SU-DHL-6 (cell line): ENCODE results near the gene PAK1IP1.

Experiments used
- EZH2phosphoT487 ChIP-seq: fragments of 200-600 bp; sonication (generic), shearing (Covaris generic); conservative IDR thresholded peaks from 2 replicates; pipeline ENCODE4 v1.6.1; 2018; ENCODE audit warnings: mild to moderate bottlenecking, antibody characterized with exemption, low read length, moderate library complexity, mixed read lengths
- TF ChIP-seq, protein P1 (sequence below): fragments of 200-600 bp; sonication (generic); IDR thresholded peaks from one replicate; pipeline ENCODE4 v1.5.1; 2017; ENCODE audit warnings: antibody characterized with exemption, mild to moderate bottlenecking, low read length, moderate library complexity; ENCODE audit not compliant: insufficient read depth, poor library complexity, severe bottlenecking

DNA sequence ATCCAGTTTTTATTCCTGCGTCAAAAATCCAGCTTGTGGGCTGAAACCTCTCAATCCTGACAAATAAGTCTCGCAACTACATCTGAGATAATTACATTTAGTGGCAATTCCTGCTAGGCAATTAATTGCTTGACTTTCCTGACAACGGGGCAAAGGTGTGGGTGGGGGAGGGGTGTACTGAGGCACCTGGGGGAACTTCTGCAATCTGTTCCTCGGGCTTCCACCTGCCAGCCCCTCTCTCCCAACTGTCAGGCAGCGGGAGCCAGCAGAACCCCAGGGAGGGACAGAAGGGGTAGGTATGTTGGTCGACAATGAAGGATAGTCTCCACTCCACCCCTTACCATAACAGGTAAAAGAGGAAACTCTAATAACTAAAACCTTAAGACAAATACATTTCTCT, 7.2 kb upstream of the PAK1IP1 start:
- TF ChIP-seq, protein P1, sequence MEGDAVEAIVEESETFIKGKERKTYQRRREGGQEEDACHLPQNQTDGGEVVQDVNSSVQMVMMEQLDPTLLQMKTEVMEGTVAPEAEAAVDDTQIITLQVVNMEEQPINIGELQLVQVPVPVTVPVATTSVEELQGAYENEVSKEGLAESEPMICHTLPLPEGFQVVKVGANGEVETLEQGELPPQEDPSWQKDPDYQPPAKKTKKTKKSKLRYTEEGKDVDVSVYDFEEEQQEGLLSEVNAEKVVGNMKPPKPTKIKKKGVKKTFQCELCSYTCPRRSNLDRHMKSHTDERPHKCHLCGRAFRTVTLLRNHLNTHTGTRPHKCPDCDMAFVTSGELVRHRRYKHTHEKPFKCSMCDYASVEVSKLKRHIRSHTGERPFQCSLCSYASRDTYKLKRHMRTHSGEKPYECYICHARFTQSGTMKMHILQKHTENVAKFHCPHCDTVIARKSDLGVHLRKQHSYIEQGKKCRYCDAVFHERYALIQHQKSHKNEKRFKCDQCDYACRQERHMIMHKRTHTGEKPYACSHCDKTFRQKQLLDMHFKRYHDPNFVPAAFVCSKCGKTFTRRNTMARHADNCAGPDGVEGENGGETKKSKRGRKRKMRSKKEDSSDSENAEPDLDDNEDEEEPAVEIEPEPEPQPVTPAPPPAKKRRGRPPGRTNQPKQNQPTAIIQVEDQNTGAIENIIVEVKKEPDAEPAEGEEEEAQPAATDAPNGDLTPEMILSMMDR: no peak
- no peak for TF ChIP-seq EZH2phosphoT487
